NCI-H82 treated with DMSO at 0.1 percent for 48 hours (cell line): ENCODE measurements around the gene CSAG2.
A peak's percentile ranks its signal among the peaks of the same experiment; 100 is the strongest.

Experiments used
- DNase-seq: peaks from one replicate; lab custom pipeline; 2025; ENCODE audit not compliant: unreplicated experiment; lab: John Stamatoyannopoulos, UW

CSAG2 gene

GRCh38 chrX:152663086-152663485 lies 46.0 kb downstream of the CSAG2 start:
- DNase-seq: no peak

- peak; percentile 17 for DNase-seq
Measured at GRCh38 chrX:152658302-152658701, 50.8 kb downstream of the CSAG2 start.
